Caco-2 (cell line): ENCODE measurements around the gene PTPN14. TPM values are rescaled to one million over a fixed set of nuclear protein-coding genes. Genes with fewer than 3 reads are reported as not detected.

ENCODE experiments used
- BruUV-seq: library from RNA; stranded (reverse); fragments of 400-500 nt; replicated peaks from 2 replicates; lab custom pipeline; 2021; lab: Mats Ljungman, UMichigan
- CTCF ChIA-PET: fragments of 300-600 bp; sonication (Branson Sonifier 250); formaldehyde crosslinking; loops from one replicate; lab custom pipeline; 2022; ENCODE audit warnings: antibody characterized with exemption; lab: Charles Lee
- POLR2A ChIA-PET: fragments of 300-600 bp; sonication (Branson Sonifier 250); formaldehyde crosslinking; loops from one replicate; lab custom pipeline; 2022; ENCODE audit warnings: antibody characterized with exemption; lab: Charles Lee
- DNase-seq, 2 experiments: peaks; one replicate each; pipeline versions ENCODE4 v3.0.0 to v3.0.0-alpha.2; 2020 to 2022
- H3K27me3 ChIP-seq: replicated peaks from 2 replicates; pipeline ENCODE4 v1.6.0; 2011; ENCODE audit warnings: low read length; ENCODE audit not compliant: control insufficient read depth, insufficient read depth
- H3K36me3 ChIP-seq: 2 replicates; pipeline ENCODE4 v1.5.1; 2011; ENCODE audit warnings: low read length; ENCODE audit not compliant: control insufficient read depth, insufficient read depth
- H3K4me1 ChIP-seq: fragments of 250-450 bp; sonication (Bioruptor Pico); 2 replicates; pipeline ENCODE4 v1.5.1; 2020; ENCODE audit warnings: mild to moderate bottlenecking
- H3K4me3 ChIP-seq: 2 replicates; pipeline ENCODE4 v1.5.1; 2011; ENCODE audit warnings: low read depth, mild to moderate bottlenecking, control low read depth, low read length
- H3K9me3 ChIP-seq: fragments of 250-450 bp; sonication (Bioruptor Pico); 2 replicates; pipeline ENCODE4 v1.5.1; 2020; ENCODE audit warnings: mild to moderate bottlenecking, moderate library complexity
- H3K27ac Mint-ChIP-seq: one replicate; pipeline ENCODE4 v1.8.0; 2022; ENCODE audit warnings: mixed read lengths; ENCODE audit not compliant: unreplicated experiment
- H3K27me3 Mint-ChIP-seq: one replicate; pipeline ENCODE4 v1.8.0; 2022; ENCODE audit warnings: mixed read lengths; ENCODE audit not compliant: insufficient read depth, unreplicated experiment
- H3K36me3 Mint-ChIP-seq: one replicate; pipeline ENCODE4 v1.8.0; 2022; ENCODE audit warnings: mild to moderate bottlenecking, mixed read lengths; ENCODE audit not compliant: insufficient read depth, unreplicated experiment
- H3K4me1 Mint-ChIP-seq: one replicate; pipeline ENCODE4 v1.8.0; 2022; ENCODE audit warnings: low read depth, mixed read lengths; ENCODE audit not compliant: unreplicated experiment
- H3K4me3 Mint-ChIP-seq: one replicate; pipeline ENCODE4 v1.8.0; 2022; ENCODE audit warnings: mild to moderate bottlenecking, moderate library complexity, mixed read lengths; ENCODE audit not compliant: unreplicated experiment
- H3K9me3 Mint-ChIP-seq: one replicate; pipeline ENCODE4 v1.8.0; 2022; ENCODE audit warnings: mixed read lengths; ENCODE audit not compliant: unreplicated experiment
- intact Hi-C: fragments of 100-400 bp; cut with micrococcal nuclease; formaldehyde crosslinking; loops from one replicate; pipeline ENCODE4 v1.10.0; 2022; ENCODE audit not compliant: unreplicated experiment
- total RNA-seq: library from RNA; stranded (reverse); gene quantifications from 2 replicates; pipeline ENCODE4 v1.2.3, GENCODE V29; 2022
- TF ChIP-seq, protein P1 (sequence below), 2 experiments: fragments of 200-600 bp in 1 of 2; IDR thresholded peaks; 1 replicate in 1 of 2; 2 replicates in 1 of 2; pipeline versions ENCODE4 v1.5.1 to v1.8.0; 2011 to 2022; ENCODE audit warnings: antibody characterized with exemption in 1 of 2, control low read depth in 1 of 2, inconsistent platforms in 1 of 2, low read depth in 1 of 2, low read length in 1 of 2, mild to moderate bottlenecking in 1 of 2, moderate library complexity in 1 of 2; ENCODE audit not compliant: insufficient read depth in 1 of 2, severe bottlenecking in 1 of 2, unreplicated experiment in 1 of 2

PTPN14 gene
- total RNA-seq, 1 experiment from 2014 or later, result 103 TPM

DNA sequence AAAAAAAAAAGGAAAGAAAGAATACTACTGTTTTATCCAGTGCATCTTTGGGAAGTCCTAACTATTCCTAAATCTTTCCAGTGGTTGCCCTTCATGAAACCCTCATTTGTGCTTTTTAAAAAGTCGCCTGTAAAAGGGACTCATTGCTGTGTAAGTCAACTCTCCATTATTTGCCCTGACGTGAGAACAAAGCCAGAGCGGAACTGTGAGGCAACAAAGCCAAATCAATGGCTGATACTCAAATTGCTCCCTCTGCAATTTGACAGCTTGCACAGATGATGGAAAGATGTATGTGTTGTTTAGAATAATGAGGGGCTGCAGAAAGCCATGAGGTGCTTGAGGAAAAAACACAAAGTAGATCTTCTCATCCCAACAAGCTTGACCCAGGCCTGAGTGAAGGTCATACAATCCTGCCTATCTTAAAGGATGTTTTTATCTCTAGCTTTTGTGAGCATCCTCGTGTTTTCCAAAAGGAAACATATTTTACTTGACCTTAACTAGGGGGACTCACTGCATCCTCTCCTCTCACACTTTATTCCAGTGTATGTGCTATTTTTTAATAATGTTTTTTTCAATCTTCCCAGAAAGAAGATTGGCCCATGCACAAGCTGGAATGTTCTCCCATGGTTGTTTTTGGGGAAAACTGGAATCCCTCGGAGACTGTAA is 237.1 kb downstream of the PTPN14 start:
- Mint-ChIP-seq H3K36me3 (peaks cover 67% of the 10 kb centered on the region), H3K27me3 (no peaks in the 10 kb centered on the region), H3K27ac (no peak overlapping the region), H3K4me3 (no peak overlapping the region), H3K9me3 (no peaks in the 10 kb centered on the region), H3K4me1 (peaks cover 15% of the 10 kb centered on the region)
- no peak for DNase-seq
- Histone ChIP-seq H3K36me3 (peaks cover 1% of the 10 kb centered on the region), H3K4me3 (no peak overlapping the region), H3K4me1 (peaks cover 18% of the 10 kb centered on the region; the same call in 1 of the 2 replicates), H3K9me3 (no peaks in the 10 kb centered on the region), H3K27me3 (no peaks in the 10 kb centered on the region)
- intact Hi-C loops, result no loop called here
- ChIA-PET CTCF (interaction anchor here (1.1 kb wide), 1 partner anchor 15 kb away, joined by 3 read pairs; no protein-coding TSS in a partner anchor), POLR2A (no interaction called here)
- TF ChIP-seq, protein P1, sequence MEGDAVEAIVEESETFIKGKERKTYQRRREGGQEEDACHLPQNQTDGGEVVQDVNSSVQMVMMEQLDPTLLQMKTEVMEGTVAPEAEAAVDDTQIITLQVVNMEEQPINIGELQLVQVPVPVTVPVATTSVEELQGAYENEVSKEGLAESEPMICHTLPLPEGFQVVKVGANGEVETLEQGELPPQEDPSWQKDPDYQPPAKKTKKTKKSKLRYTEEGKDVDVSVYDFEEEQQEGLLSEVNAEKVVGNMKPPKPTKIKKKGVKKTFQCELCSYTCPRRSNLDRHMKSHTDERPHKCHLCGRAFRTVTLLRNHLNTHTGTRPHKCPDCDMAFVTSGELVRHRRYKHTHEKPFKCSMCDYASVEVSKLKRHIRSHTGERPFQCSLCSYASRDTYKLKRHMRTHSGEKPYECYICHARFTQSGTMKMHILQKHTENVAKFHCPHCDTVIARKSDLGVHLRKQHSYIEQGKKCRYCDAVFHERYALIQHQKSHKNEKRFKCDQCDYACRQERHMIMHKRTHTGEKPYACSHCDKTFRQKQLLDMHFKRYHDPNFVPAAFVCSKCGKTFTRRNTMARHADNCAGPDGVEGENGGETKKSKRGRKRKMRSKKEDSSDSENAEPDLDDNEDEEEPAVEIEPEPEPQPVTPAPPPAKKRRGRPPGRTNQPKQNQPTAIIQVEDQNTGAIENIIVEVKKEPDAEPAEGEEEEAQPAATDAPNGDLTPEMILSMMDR (IDR thresholded peaks at IDR 0.05; ENCODE audit: insufficient read depth in 1 of 2, low read depth in 1 of 2, low read length in 1 of 2, severe bottlenecking in 1 of 2, unreplicated experiment in 1 of 2), result no peak
- BruUV-seq, result no TSS peak

DNA sequence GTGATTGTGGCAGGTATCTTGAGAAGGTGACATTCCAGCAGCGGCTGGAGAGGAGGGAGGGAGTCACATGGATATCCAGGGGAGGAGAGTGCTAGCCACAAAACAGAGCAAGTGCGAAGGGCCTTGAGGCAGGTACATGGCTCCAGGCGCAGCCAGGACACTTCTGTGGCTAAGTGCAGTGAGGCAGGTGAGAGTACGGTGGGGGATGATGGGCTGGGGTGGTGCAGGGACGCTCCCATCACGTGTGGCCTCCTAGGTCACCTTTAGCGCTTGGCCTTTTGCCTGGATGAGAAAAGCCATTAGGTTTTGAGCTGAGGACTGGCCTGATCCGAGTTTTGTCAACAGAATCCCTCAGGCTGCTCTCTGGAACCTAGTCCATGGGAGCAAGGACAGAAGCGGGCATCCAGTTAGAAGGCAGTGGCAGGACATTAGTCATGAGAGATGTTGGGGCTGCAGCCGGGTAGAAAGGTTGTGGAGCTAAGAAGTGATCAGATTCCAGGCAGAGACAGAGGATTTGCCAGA is 238.8 kb downstream of the PTPN14 start:
- TF ChIP-seq, protein P1 (IDR thresholded peaks at IDR 0.05; ENCODE audit: insufficient read depth in 1 of 2, low read depth in 1 of 2, low read length in 1 of 2, severe bottlenecking in 1 of 2, unreplicated experiment in 1 of 2), result no peak
- BruUV-seq, result no TSS peak
- Mint-ChIP-seq H3K9me3 (no peaks in the 10 kb centered on the region), H3K27ac (no peak overlapping the region), H3K36me3 (peaks cover 50% of the 10 kb centered on the region), H3K4me1 (peaks cover 29% of the 10 kb centered on the region), H3K27me3 (no peaks in the 10 kb centered on the region), H3K4me3 (no peak overlapping the region)
- Histone ChIP-seq H3K9me3 (no peaks in the 10 kb centered on the region), H3K4me3 (no peak overlapping the region), H3K36me3 (peaks cover 1% of the 10 kb centered on the region), H3K4me1 (peaks cover 18% of the 10 kb centered on the region; the same call in 1 of the 2 replicates), H3K27me3 (no peaks in the 10 kb centered on the region)
- intact Hi-C loops, result no loop called here
- DNase-seq, result no peak
- ChIA-PET POLR2A (no interaction called here), CTCF (interaction anchor here (0.8 kb wide), 1 partner anchor 51 kb away, joined by 3 read pairs; no protein-coding TSS in a partner anchor)

DNA sequence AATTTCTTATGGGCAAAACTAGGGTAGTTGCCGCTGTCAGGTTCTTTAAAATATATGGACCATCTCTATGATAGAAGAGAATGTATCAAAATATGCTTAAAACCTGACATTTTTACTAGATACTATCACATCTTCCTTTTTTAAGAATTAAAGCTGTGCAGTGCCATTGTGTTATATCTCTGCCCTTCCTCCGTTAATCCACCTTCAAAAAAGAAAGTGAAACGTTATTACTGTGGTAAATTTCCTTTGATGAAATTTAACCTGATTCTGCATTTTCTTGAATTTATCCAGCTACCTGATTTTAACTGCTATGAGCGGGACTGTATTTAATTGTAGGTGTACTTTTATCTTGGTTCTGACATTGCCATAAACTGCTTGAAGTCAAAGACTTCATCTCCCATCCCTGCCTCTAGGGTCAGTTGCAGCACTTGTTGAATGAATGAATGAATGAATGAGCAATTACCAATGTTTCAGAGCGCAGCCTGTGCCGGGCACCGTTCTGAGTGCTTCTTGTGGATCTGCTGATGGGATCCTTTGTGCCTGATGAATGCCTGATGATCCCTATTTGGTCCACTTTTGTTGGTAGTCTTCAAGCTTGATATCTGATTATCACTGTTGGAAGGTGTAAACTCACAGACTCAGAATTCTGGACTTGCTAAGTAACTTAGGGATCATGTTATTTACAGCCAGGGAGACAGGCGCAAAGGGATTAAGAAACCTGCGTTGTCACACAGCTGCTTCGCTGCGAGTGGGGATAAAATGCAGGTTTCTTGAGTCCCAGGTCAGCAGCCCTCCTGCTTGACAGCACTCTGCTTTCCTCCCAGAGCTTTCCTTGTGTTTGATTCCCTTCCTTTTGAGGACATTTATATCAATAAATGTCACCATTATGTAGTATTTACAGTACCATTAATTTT is 240.4 kb downstream of the PTPN14 start:
- no peak overlapping the region for H3K4me3 ChIP-seq
- no peak overlapping the region for H3K4me3 Mint-ChIP-seq
- ChIA-PET POLR2A (no interaction called here), CTCF (no interaction called here)
- DNase-seq, result no peak
- no peaks in the 10 kb centered on the region for H3K27me3 ChIP-seq
- intact Hi-C loops, result no loop called here
- peaks cover 1% of the 10 kb centered on the region for H3K36me3 ChIP-seq
- H3K4me1 ChIP-seq, result peaks cover 9% of the 10 kb centered on the region; the same call in 1 of the 2 replicates
- H3K27ac Mint-ChIP-seq, result no peak overlapping the region
- no peaks in the 10 kb centered on the region for H3K9me3 Mint-ChIP-seq
- no peaks in the 10 kb centered on the region for H3K9me3 ChIP-seq
- H3K4me1 Mint-ChIP-seq, result peaks cover 29% of the 10 kb centered on the region
- peaks cover 39% of the 10 kb centered on the region for H3K36me3 Mint-ChIP-seq
- BruUV-seq, result no TSS peak
- TF ChIP-seq, protein P1 (IDR thresholded peaks at IDR 0.05; ENCODE audit: insufficient read depth in 1 of 2, low read depth in 1 of 2, low read length in 1 of 2, severe bottlenecking in 1 of 2, unreplicated experiment in 1 of 2), result no peak
- H3K27me3 Mint-ChIP-seq, result no peaks in the 10 kb centered on the region
